Measurements from ENCODE around the gene CHCHD3. TPM values are rescaled to one million over a fixed set of nuclear protein-coding genes. Genes with fewer than 3 reads are reported as not detected.

Gene CHCHD3
- total RNA-seq, 6 experiments from 2014 or later: 16.5 to 42.6 (median 21.6) TPM

DNA sequence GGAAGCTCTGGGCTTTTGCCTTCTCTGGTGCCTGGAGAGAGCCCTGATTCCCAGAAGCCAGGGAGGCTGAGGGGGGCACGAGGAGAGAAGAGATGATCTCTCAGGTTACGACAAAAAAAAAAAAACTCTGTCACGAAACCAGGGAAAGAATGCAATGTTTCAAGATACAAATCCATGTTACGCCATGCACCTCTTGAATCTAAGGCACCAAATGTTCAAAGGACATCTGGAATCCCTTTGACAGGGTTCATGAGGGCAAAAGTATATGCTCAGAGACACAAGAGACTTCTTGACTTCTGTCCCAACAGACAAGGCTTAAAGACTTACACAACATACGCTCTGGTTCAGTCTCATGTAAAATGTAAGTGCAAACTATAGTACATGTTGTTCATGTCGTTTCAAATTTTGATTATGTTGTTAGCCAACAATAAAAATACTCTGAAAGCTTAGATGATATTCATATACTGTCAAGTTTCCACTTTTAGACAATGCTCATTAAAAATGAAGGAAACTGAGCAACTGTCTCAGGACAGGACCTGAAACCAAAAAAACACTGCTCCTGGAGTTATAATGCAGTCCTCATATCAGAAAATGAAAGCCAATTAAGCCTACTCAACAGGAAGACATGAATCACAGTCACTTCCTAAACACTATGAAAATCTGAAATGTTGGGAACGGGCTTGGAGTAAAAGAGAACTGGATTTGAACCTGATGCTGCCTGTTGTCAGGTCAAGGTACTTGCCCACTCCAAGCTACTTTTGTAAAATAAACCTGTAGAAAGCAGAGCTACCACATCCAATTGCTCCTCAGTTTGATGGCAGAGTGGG lies 72.3 kb downstream of the CHCHD3 start:
- ATAC-seq (peak in 2 of 4 donors; percentile 45 to 56), DNase-seq (no peak)
- 82% methylated on average over 7 of the region's 7 CpGs for WGBS (ENCODE audit: insufficient coverage, low coverage, low lambda C conversion rate, missing lambda C conversion rate)
- Histone ChIP-seq H3K4me1 (peaks cover 0 to 5% (median 0%) of the 10 kb centered on the region in 4 donors), H3K27me3 (no peaks in the 10 kb centered on the region), H3K36me3 (no peaks in the 10 kb centered on the region), H3K27ac (no peak overlapping the region), H3K4me3 (no peak overlapping the region), H3K9me3 (no peaks in the 10 kb centered on the region)
- intact Hi-C loops (cut with DNase I): no loop called here
- TF ChIP-seq, protein P1, sequence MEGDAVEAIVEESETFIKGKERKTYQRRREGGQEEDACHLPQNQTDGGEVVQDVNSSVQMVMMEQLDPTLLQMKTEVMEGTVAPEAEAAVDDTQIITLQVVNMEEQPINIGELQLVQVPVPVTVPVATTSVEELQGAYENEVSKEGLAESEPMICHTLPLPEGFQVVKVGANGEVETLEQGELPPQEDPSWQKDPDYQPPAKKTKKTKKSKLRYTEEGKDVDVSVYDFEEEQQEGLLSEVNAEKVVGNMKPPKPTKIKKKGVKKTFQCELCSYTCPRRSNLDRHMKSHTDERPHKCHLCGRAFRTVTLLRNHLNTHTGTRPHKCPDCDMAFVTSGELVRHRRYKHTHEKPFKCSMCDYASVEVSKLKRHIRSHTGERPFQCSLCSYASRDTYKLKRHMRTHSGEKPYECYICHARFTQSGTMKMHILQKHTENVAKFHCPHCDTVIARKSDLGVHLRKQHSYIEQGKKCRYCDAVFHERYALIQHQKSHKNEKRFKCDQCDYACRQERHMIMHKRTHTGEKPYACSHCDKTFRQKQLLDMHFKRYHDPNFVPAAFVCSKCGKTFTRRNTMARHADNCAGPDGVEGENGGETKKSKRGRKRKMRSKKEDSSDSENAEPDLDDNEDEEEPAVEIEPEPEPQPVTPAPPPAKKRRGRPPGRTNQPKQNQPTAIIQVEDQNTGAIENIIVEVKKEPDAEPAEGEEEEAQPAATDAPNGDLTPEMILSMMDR (IDR thresholded peaks at IDR 0.05): no peak
- TF ChIP-seq POLR2A (IDR thresholded peaks at IDR 0.05): no peak

DNA sequence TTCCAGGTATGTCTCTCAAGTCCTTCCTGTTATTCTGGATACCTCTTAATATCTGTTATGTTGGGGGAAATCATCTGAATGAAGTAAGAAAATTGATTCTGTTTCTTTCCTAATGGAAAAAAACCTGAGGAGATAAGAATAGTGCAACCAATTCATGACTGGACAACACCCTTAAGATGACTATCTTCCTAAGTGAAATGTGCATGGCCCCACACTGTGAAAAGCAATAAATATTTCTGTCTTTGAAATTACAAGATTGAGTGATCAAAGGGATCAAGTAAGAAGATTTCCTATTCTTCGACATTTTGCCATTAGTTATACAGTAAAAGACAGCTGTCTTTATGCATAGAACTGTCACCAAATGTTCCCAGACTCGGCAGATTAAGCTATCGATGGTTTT lies 73.9 kb downstream of the CHCHD3 start:
- H3K27ac ChIP-seq: no peak overlapping the region
- DNase-seq: no peak
- no peaks in the 10 kb centered on the region for H3K27me3 ChIP-seq
- H3K9me3 ChIP-seq: no peaks in the 10 kb centered on the region
- no peaks in the 10 kb centered on the region for H3K36me3 ChIP-seq
- intact Hi-C loops (cut with DNase I): no loop called here
- H3K4me1 ChIP-seq: peaks cover 0 to 5% (median 0%) of the 10 kb centered on the region in 4 donors
- no peak for ATAC-seq
- no peak overlapping the region for H3K4me3 ChIP-seq
- TF ChIP-seq, protein P1 (IDR thresholded peaks at IDR 0.05): no peak
- TF ChIP-seq POLR2A (IDR thresholded peaks at IDR 0.05): no peak
- WGBS (ENCODE audit: insufficient coverage, low coverage, low lambda C conversion rate, missing lambda C conversion rate): 100% methylated on average over 3 of the region's 3 CpGs

DNA sequence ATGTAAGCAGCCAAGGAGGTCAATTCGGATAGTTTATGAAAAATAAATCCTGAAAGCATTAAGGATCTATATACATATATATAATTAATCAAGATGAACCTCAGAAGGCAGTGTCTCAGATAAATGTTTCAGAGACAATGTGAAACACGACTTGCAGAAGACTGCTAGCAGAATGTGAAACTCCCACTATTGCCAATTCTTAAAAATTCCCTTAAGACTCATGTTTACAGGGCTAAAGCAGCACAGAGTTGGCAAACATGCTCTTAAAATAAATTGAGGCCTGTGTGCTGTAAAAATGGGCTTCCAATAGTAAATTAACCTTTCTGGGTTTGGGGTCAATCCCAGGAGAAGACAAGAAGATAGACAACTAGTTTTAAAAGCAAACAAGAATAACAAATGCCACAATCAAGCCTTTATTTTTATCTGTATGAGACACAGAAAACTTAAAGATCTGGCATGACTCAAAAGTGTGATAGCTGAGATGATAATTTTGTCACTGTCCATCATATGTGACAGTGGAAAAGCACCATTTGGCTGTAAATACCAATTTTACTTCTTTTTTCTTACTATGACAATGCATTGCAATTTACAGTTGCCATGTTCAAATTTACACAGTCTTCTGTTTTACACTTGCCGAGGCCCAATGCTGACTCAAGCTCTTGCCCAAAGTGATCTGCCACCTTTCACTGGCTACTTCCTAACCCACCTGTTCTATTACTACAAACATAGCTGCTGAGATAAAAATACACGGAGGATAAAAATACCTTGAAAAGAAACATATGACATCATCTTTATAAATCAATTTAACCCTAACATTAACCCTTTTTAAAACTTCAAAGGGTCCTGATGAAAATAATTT lies 78.6 kb downstream of the CHCHD3 start:
- Histone ChIP-seq H3K27ac (no peak overlapping the region), H3K36me3 (no peaks in the 10 kb centered on the region), H3K9me3 (no peaks in the 10 kb centered on the region), H3K27me3 (no peaks in the 10 kb centered on the region), H3K4me3 (no peak overlapping the region), H3K4me1 (no peaks in the 10 kb centered on the region)
- no peak for TF ChIP-seq POLR2A (IDR thresholded peaks at IDR 0.05)
- TF ChIP-seq, protein P1 (IDR thresholded peaks at IDR 0.05): no peak
- DNase-seq (no peak), ATAC-seq (no peak)
- WGBS (ENCODE audit: insufficient coverage, low coverage, low lambda C conversion rate, missing lambda C conversion rate): 50% methylated on average over 4 of the region's 4 CpGs
- intact Hi-C loops (cut with DNase I): no loop called here

DNA sequence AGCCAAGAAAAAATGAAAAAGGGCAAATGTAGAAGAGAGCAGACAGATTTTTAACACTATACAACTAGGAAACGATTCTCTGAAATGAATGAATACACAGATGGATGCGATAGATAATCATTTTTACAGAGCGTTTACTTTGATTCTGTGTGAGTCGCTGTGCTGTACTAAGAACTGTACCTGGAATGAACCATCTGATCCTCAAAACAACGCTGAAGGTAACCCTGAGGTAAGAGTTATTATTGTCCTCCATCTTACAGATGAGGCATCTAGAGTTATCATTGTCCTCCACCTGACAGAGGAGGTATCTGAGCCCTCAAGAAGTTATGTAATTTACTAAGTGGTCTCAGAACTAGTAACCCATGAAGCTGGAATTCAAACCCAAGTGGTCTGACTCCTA lies 80.2 kb downstream of the CHCHD3 start:
- no peak overlapping the region for H3K27ac ChIP-seq
- intact Hi-C loops (cut with DNase I): no loop called here
- WGBS (ENCODE audit: insufficient coverage, low coverage, low lambda C conversion rate, missing lambda C conversion rate): 90% methylated on average over 5 of the region's 5 CpGs
- H3K9me3 ChIP-seq: no peaks in the 10 kb centered on the region
- ATAC-seq (no peak), DNase-seq (no peak)
- no peaks in the 10 kb centered on the region for H3K4me1 ChIP-seq
- H3K36me3 ChIP-seq: no peaks in the 10 kb centered on the region
- H3K4me3 ChIP-seq: no peak overlapping the region
- TF ChIP-seq POLR2A (IDR thresholded peaks at IDR 0.05): no peak
- TF ChIP-seq, protein P1 (IDR thresholded peaks at IDR 0.05): no peak
- no peaks in the 10 kb centered on the region for H3K27me3 ChIP-seq

All from right lobe of liver (tissue), 6 donors.